SIG-M5 treated with dmso at 0.1 percent for 504 hours (cell line): ENCODE data around the gene SIX6.

Source experiments
- DNase-seq: peaks from one replicate; lab custom pipeline; 2025; ENCODE audit not compliant: unreplicated experiment; lab: John Stamatoyannopoulos, UW

The SIX6 gene

GRCh38 chr14:60512973-60513571 lies 4.1 kb downstream of the SIX6 start:
- no peak for DNase-seq

- DNase-seq = no peak
Observed at GRCh38 chr14:60514378-60514740, 5.4 kb downstream of the SIX6 start.

- DNase-seq = no peak
Observed at GRCh38 chr14:60514741-60515491, 6.0 kb downstream of the SIX6 start.

- DNase-seq = no peak
Observed at GRCh38 chr14:60515511-60516289, 6.8 kb downstream of the SIX6 start.

GRCh38 chr14:60532442-60532841 lies 23.5 kb downstream of the SIX6 start:
- no peak for DNase-seq

- no peak for DNase-seq
Observed at GRCh38 chr14:60537663-60538062, 28.7 kb downstream of the SIX6 start.

GRCh38 chr14:60544659-60545058 lies 35.7 kb downstream of the SIX6 start:
- DNase-seq = no peak

GRCh38 chr14:60553808-60554207 lies 44.9 kb downstream of the SIX6 start:
- DNase-seq = no peak

- peak; percentile 64 for DNase-seq
Observed at GRCh38 chr14:60561845-60562746, 53.1 kb downstream of the SIX6 start.
